HepG2 (cell line): ENCODE results near the gene OBP2A. TPM values are rescaled to one million over a fixed set of nuclear protein-coding genes. Genes with fewer than 3 reads are reported as not detected.

Experiments used
- ATAC-seq: fragments of 200-7000 bp; cut with Tn5 transposase; 3 replicates; pipeline ENCODE4 v1.9.1; 2020; ENCODE audit warnings: mild to moderate bottlenecking, moderate library complexity
- BruUV-seq: library from RNA; stranded (reverse); fragments of 400-500 nt; replicated peaks from 2 replicates; lab custom pipeline; 2021; lab: Mats Ljungman, UMichigan
- CTCF ChIA-PET: fragments of 300-600 bp; formaldehyde crosslinking; extraction: SDS; loops from one replicate; lab custom pipeline; 2021; ENCODE audit warnings: low total read pairs, inconsistent platforms, low intra/inter-chr PET ratio; lab: Yijun Ruan, JAX
- POLR2A ChIA-PET: fragments of 350-600 bp; sonication (Branson Sonifier 250); formaldehyde crosslinking; loops from one replicate; lab custom pipeline; 2020; ENCODE audit warnings: antibody characterized with exemption, inconsistent platforms; lab: Yijun Ruan, JAX
- DNase-seq: peaks from one replicate; pipeline ENCODE4 v3.0.0-alpha.2; 2015; ENCODE audit warnings: low spot score
- FAIRE-seq: peaks from 3 replicates; lab custom pipeline; 2011; peaks lifted over from hg19 to GRCh38; lab: Jason Lieb, UNC
- H2AFZ ChIP-seq: one replicate; pipeline ENCODE4 v1.6.1; 2011; ENCODE audit warnings: low read length, inconsistent platforms
- H3K27ac ChIP-seq: fragments of 300-600 bp; 3 replicates; pipeline ENCODE4 v1.8.0; 2011; ENCODE audit warnings: mixed run types, mild to moderate bottlenecking, mixed read lengths, low read length, inconsistent platforms; ENCODE audit not compliant: insufficient read depth; ENCODE audit errors: extremely low read length
- H3K27me3 ChIP-seq, 2 experiments: fragments of 200-600 bp in 1 of 2; 2 replicates in 1 of 2; 3 replicates in 1 of 2; pipeline versions ENCODE4 v1.6.0 to v1.8.0; 2011; ENCODE audit warnings: low read length in 2 of 2, mild to moderate bottlenecking in 2 of 2, moderate library complexity in 2 of 2, inconsistent platforms in 1 of 2; ENCODE audit not compliant: insufficient read depth in 2 of 2, control insufficient read depth in 1 of 2
- H3K36me3 ChIP-seq, 2 experiments: fragments of 200-600 bp in 1 of 2; replicated peaks in 1 of 2; 2 replicates in 1 of 2; 3 replicates in 1 of 2; pipeline versions ENCODE4 v1.5.1 to v1.8.0; 2011; ENCODE audit warnings: low read length in 2 of 2, inconsistent platforms in 1 of 2; ENCODE audit not compliant: insufficient read depth in 2 of 2, control insufficient read depth in 1 of 2
- H3K4me1 ChIP-seq: 2 replicates; pipeline ENCODE4 v1.5.1; 2012; ENCODE audit warnings: low read length, inconsistent platforms; ENCODE audit not compliant: insufficient read depth
- H3K4me2 ChIP-seq: 2 replicates; pipeline ENCODE4 v1.6.0; 2011; ENCODE audit warnings: low read depth, low read length, inconsistent platforms
- H3K4me3 ChIP-seq, 3 experiments: fragments of 200-600 bp in 1 of 3; sonication (generic), shearing (Covaris generic) in 1 of 3; replicated peaks in 1 of 3; 2 replicates each; pipeline ENCODE4 v1.5.1; 2011 to 2016; ENCODE audit warnings: low read length in 3 of 3, inconsistent platforms in 2 of 3, low read depth in 2 of 3, mild to moderate bottlenecking in 2 of 3, control low read depth in 1 of 3, mixed read lengths in 1 of 3; ENCODE audit not compliant: insufficient read depth in 1 of 3
- H3K79me2 ChIP-seq: one replicate; pipeline ENCODE4 v1.6.1; 2011; ENCODE audit warnings: low read length, inconsistent platforms; ENCODE audit not compliant: insufficient read depth
- H3K9ac ChIP-seq: 2 replicates; pipeline ENCODE4 v1.6.0; 2011; ENCODE audit warnings: mild to moderate bottlenecking, low read depth, low read length, inconsistent platforms; ENCODE audit not compliant: insufficient read depth
- H3K9me3 ChIP-seq: 2 replicates; pipeline ENCODE4 v1.5.1; 2012; ENCODE audit warnings: mild to moderate bottlenecking, low read length
- H4K20me1 ChIP-seq: 2 replicates; pipeline ENCODE4 v1.6.0; 2011; ENCODE audit warnings: inconsistent platforms, mild to moderate bottlenecking, low read length, moderate library complexity; ENCODE audit not compliant: insufficient read depth
- GFI1 ChIP-seq: sonication (generic); formaldehyde crosslinking; IDR thresholded peaks from 2 replicates; pipeline ENCODE4 v1.5.0; 2020; ENCODE audit warnings: missing genetic modification reagents, mild to moderate bottlenecking, borderline replicate concordance
- HOXD1 ChIP-seq: sonication (generic); formaldehyde crosslinking; IDR thresholded peaks from 2 replicates; pipeline ENCODE4 v1.5.0; 2020; ENCODE audit warnings: missing genetic modification reagents
- NR3C1 ChIP-seq: sonication (generic); formaldehyde crosslinking; IDR thresholded peaks from 2 replicates; pipeline ENCODE4 v1.4.0; 2020; ENCODE audit warnings: missing genetic modification reagents
- SMAD1 ChIP-seq: sonication (generic); formaldehyde crosslinking; IDR thresholded peaks from 2 replicates; pipeline ENCODE4 v1.4.0; 2020; ENCODE audit warnings: missing genetic modification reagents, low read depth, mild to moderate bottlenecking, borderline replicate concordance
- ZNF24 ChIP-seq: fragments of 450-650 bp; IDR thresholded peaks from 2 replicates; pipeline ENCODE4 v1.6.1; 2017; ENCODE audit warnings: antibody characterized with exemption, mild to moderate bottlenecking
- ZNF556 ChIP-seq: sonication (generic); formaldehyde crosslinking; IDR thresholded peaks from 2 replicates; pipeline ENCODE4 v1.4.0; 2020; ENCODE audit warnings: mild to moderate bottlenecking, missing genetic modification reagents, borderline replicate concordance
- ZNF557 ChIP-seq: sonication (generic); formaldehyde crosslinking; IDR thresholded peaks from 2 replicates; pipeline ENCODE4 v1.4.0; 2020; ENCODE audit warnings: missing genetic modification reagents
- ZSCAN12 ChIP-seq: sonication (generic); formaldehyde crosslinking; IDR thresholded peaks from 2 replicates; pipeline ENCODE4 v1.9.0; 2021; ENCODE audit warnings: mild to moderate bottlenecking, missing genetic modification reagents
- WGBS: methylation state at CpG from one replicate; pipeline ENCODE4 v1.1.6; 2017; ENCODE audit warnings: low lambda C conversion rate; 5-methylcytosine and 5-hydroxymethylcytosine counted together
- in situ Hi-C: cut with HindIII; loops from 2 replicates; pipeline ENCODE4 v1.10.0; 2017; ENCODE audit warnings: low pct_unique_long_range_greater_than_20kb; ENCODE audit not compliant: extremely low pct_ligation_motif_present
- intact Hi-C: fragments of 100-400 bp; cut with micrococcal nuclease; formaldehyde crosslinking; loops from one replicate; pipeline ENCODE4 v1.10.0; 2022; ENCODE audit not compliant: unreplicated experiment
- polyA plus RNA-seq, 8 experiments: library from polyadenylated mRNA; depleted of rRNA in 3 of 8; stranded (reverse) in 7 of 8; unstranded in 1 of 8; fragments of >200 nt; fragmentation: Illumina TruSeq in 4 of 8; extraction: Trizol in 4 of 8; gene quantifications; 2 replicates each; pipeline versions ENCODE4 v1.2.1 to v1.2.3, GENCODE V29; 2011 to 2016; ENCODE audit warnings: low read depth in 4 of 8, missing spikeins in 1 of 8, mixed read lengths in 1 of 8; ENCODE audit not compliant: insufficient read depth in 1 of 8
- total RNA-seq, 5 experiments: library from RNA; depleted of rRNA; stranded (reverse); fragments of >200 nt; fragmentation: Illumina TruSeq; extraction: Trizol; gene quantifications; 2 replicates each; pipeline ENCODE4 v1.2.3, GENCODE V29; 2016; ENCODE audit warnings: low read depth in 1 of 5

Gene OBP2A
- total and polyA plus RNA-seq, 2 of the 13 experiments (the other 11 are each of a cell fraction or from before 2014, with no cell fraction given), result 0.32 TPM; not detected in 1

DNA sequence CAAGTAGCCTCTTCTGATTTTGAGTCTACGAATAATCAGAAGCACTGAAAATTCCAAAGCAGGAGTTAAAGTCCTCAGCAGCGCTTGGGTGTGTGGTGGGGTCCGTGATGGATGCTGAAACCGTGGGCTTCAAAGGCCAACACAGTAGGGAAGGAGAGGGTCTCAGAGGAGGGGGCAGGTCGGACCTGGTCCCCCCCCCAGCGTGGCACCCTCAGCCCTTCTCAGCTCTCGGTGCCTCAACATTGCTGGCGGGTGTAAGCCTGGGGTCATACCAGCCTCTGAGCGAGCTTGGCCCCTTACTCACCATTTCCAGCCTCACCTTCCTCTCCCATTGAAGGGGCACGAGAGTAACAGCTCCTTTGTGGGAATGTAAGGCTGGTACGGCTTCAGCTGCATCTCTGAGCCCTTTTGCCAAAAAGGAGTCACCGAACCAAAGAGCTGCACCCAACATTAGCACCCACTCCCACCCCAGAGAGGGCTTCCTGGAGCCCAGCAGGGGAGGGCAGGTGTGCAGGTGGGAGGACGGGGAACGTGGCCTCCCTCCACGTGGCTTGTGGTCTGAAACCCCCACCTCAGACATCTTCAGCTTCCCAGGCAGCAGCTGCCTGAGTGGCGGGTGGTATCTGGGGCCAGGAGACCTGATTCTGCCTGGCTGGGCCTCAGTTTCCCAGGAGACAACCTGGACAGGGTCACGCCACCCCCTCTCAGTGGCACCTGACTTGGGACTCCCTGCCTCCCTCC, 31.4 kb upstream of the OBP2A start:
- no peak overlapping the region for H3K27ac ChIP-seq
- CTCF ChIA-PET, result no interaction called here
- H4K20me1 ChIP-seq, result no peaks in the 10 kb centered on the region
- no peak overlapping the region for H2AFZ ChIP-seq
- H3K4me2 ChIP-seq, result no peak overlapping the region
- POLR2A ChIA-PET, result no interaction called here
- in situ Hi-C loops (no loop called here), intact Hi-C loops (no loop called here)
- 14% methylated on average over 10 of the region's 17 CpGs for WGBS
- DNase-seq (no peak), FAIRE-seq (no peak), ATAC-seq (no peak)
- TF ChIP-seq ZNF556 (CRISPR knock-in tag) (no peak), ZNF557 (no peak), NR3C1 (CRISPR knock-in tag) (no peak), ZSCAN12 (CRISPR knock-in tag) (no peak), HOXD1 (no peak), ZNF24 (no peak), GFI1 (no peak), SMAD1 (no peak)
- H3K9me3 ChIP-seq, result no peaks in the 10 kb centered on the region
- no peak overlapping the region for H3K9ac ChIP-seq
- no peaks in the 10 kb centered on the region for H3K79me2 ChIP-seq
- H3K27me3 ChIP-seq, result peaks cover 3 to 44% of the 10 kb centered on the region in 2 experiments; a peak in 4 of 5 replicates
- no TSS peak for BruUV-seq
- no peaks in the 10 kb centered on the region for H3K4me1 ChIP-seq
- no peak overlapping the region for H3K4me3 ChIP-seq
- H3K36me3 ChIP-seq, result no peaks in the 10 kb centered on the region
